22Rv1 (cell line): Measurements from ENCODE around the gene LITAF.
"Not testable (repeated sequence)": the region's sequence is repeated elsewhere in the genome, so short reads cannot be mapped to it uniquely, and the experiment has no call there.

Experiments
- H3K27ac ChIP-seq: fragments of 450-650 bp; 2 replicates; pipeline ENCODE4 v1.5.1; 2017
- CTCF ChIP-seq: fragments of 450-650 bp; IDR thresholded peaks from 2 replicates; pipeline ENCODE4 v1.5.1; 2017; ENCODE audit warnings: mild to moderate bottlenecking
- ZFX ChIP-seq: fragments of 450-650 bp; IDR thresholded peaks from 2 replicates; pipeline ENCODE4 v1.6.1; 2017; ENCODE audit warnings: antibody characterized with exemption, borderline replicate concordance

The LITAF gene

GRCh38 chr16:11562411-11562810 lies 24.3 kb downstream of the LITAF start:
- TF ChIP-seq ZFX (no peak), CTCF (no peak)
- H3K27ac ChIP-seq, result no peak overlapping the region

- TF ChIP-seq ZFX, result no peak
- TF ChIP-seq CTCF, result no peak
- H3K27ac ChIP-seq, result no peak overlapping the region
Observed at GRCh38 chr16:11561856-11562255, 24.9 kb downstream of the LITAF start.

GRCh38 chr16:11561454-11561805 lies 25.3 kb downstream of the LITAF start:
- no peak overlapping the region for H3K27ac ChIP-seq
- no peak for TF ChIP-seq CTCF
- no peak for TF ChIP-seq ZFX

GRCh38 chr16:11560701-11561453 lies 25.8 kb downstream of the LITAF start:
- H3K27ac ChIP-seq, result no peak overlapping the region
- TF ChIP-seq CTCF, result no peak
- TF ChIP-seq ZFX, result no peak

- H3K27ac ChIP-seq, result not testable (repeated sequence)
Observed at GRCh38 chr16:11558308-11558823, 28.4 kb downstream of the LITAF start.

- TF ChIP-seq ZFX, result no peak
- TF ChIP-seq CTCF, result no peak
- H3K27ac ChIP-seq, result no peak overlapping the region
Observed at GRCh38 chr16:11557801-11558200, 28.9 kb downstream of the LITAF start.

- no peak overlapping the region for H3K27ac ChIP-seq
- TF ChIP-seq ZFX (no peak), CTCF (no peak)
Observed at GRCh38 chr16:11556945-11557720, 29.6 kb downstream of the LITAF start.
